Parathyroid adenoma (tissue), 2 donors: ENCODE results near the gene MXRA8.

Experiments used
- H2AFZ ChIP-seq: fragments of 300-600 bp; sonication (generic); one replicate; pipeline ENCODE4 v1.7.0; 2017; ENCODE audit warnings: antibody characterized with exemption, mild to moderate bottlenecking
- H3K27ac ChIP-seq: fragments of 300-600 bp; sonication (generic); one replicate; pipeline ENCODE4 v1.7.0; 2017
- H3K27me3 ChIP-seq: fragments of 300-600 bp; sonication (generic); one replicate; pipeline ENCODE4 v1.7.0; 2017; ENCODE audit warnings: low read length; ENCODE audit not compliant: control insufficient read depth, insufficient read depth
- H3K36me3 ChIP-seq: fragments of 300-600 bp; sonication (generic); one replicate; pipeline ENCODE4 v1.7.0; 2017; ENCODE audit warnings: low read length; ENCODE audit not compliant: control insufficient read depth, insufficient read depth
- H3K4me1 ChIP-seq: fragments of 300-600 bp; sonication (generic); one replicate; pipeline ENCODE4 v1.7.0; 2017; ENCODE audit warnings: control low read depth
- H3K4me2 ChIP-seq: fragments of 300-600 bp; sonication (generic); one replicate; pipeline ENCODE4 v1.7.0; 2017; ENCODE audit warnings: low read length
- H3K4me3 ChIP-seq: fragments of 300-600 bp; sonication (generic); one replicate; pipeline ENCODE4 v1.7.0; 2017; ENCODE audit warnings: low read depth, low read length
- H3K79me2 ChIP-seq: fragments of 300-600 bp; sonication (generic); one replicate; pipeline ENCODE4 v1.7.0; 2017; ENCODE audit warnings: control low read depth
- H3K9ac ChIP-seq: fragments of 300-600 bp; sonication (generic); one replicate; pipeline ENCODE4 v1.7.0; 2017; ENCODE audit warnings: mild to moderate bottlenecking
- H3K9me3 ChIP-seq: fragments of 300-600 bp; sonication (generic); one replicate; pipeline ENCODE4 v1.7.0; 2017; ENCODE audit warnings: low read length; ENCODE audit not compliant: control insufficient read depth
- TF ChIP-seq, protein P1 (sequence below): fragments of 300-600 bp; sonication (generic); IDR thresholded peaks from one replicate; pipeline ENCODE4 v1.7.0; 2017; ENCODE audit warnings: antibody characterized with exemption, mild to moderate bottlenecking
- donor health status: primary hyperparathyroidism.

MXRA8 gene

DNA sequence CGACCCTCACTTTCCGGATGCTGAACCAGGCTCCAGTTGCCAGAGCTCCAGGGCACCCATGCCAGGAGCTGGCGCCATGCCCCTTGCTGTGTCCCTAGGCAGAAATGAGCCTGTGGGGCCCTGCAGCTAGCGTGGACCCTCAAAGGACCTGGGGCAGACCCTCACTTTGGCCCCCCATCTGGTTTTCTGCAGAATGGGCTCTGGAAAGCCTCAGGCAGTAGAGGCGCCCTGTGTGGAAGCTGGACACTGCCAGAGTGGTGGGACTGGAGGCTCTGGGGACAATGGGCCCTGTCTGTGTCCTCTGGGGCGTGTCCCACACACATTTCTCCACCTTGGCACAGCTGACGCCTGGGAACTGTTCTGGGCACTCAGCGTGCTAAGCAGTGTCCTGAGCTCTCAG lies 22.9 kb upstream of the MXRA8 start:
- Histone ChIP-seq H3K79me2 (no peaks in the 10 kb centered on the region), H3K9me3 (no peaks in the 10 kb centered on the region), H3K4me3 (no peak overlapping the region), H2AFZ (no peak overlapping the region), H3K27ac (no peak overlapping the region), H3K9ac (no peak overlapping the region), H3K27me3 (no peaks in the 10 kb centered on the region), H3K4me1 (no peaks in the 10 kb centered on the region), H3K4me2 (no peak overlapping the region), H3K36me3 (no peaks in the 10 kb centered on the region)
- TF ChIP-seq, protein P1, sequence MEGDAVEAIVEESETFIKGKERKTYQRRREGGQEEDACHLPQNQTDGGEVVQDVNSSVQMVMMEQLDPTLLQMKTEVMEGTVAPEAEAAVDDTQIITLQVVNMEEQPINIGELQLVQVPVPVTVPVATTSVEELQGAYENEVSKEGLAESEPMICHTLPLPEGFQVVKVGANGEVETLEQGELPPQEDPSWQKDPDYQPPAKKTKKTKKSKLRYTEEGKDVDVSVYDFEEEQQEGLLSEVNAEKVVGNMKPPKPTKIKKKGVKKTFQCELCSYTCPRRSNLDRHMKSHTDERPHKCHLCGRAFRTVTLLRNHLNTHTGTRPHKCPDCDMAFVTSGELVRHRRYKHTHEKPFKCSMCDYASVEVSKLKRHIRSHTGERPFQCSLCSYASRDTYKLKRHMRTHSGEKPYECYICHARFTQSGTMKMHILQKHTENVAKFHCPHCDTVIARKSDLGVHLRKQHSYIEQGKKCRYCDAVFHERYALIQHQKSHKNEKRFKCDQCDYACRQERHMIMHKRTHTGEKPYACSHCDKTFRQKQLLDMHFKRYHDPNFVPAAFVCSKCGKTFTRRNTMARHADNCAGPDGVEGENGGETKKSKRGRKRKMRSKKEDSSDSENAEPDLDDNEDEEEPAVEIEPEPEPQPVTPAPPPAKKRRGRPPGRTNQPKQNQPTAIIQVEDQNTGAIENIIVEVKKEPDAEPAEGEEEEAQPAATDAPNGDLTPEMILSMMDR = no peak

- Histone ChIP-seq H3K4me2 (no peak overlapping the region), H3K9ac (no peak overlapping the region), H3K4me1 (no peaks in the 10 kb centered on the region), H3K36me3 (no peaks in the 10 kb centered on the region), H3K9me3 (no peaks in the 10 kb centered on the region), H3K4me3 (no peak overlapping the region), H3K79me2 (no peaks in the 10 kb centered on the region), H2AFZ (no peak overlapping the region), H3K27me3 (no peaks in the 10 kb centered on the region), H3K27ac (no peak overlapping the region)
- TF ChIP-seq, protein P1 = no peak
Measured at GRCh38 chr1:1380860-1381259, 22.5 kb upstream of the MXRA8 start.

DNA sequence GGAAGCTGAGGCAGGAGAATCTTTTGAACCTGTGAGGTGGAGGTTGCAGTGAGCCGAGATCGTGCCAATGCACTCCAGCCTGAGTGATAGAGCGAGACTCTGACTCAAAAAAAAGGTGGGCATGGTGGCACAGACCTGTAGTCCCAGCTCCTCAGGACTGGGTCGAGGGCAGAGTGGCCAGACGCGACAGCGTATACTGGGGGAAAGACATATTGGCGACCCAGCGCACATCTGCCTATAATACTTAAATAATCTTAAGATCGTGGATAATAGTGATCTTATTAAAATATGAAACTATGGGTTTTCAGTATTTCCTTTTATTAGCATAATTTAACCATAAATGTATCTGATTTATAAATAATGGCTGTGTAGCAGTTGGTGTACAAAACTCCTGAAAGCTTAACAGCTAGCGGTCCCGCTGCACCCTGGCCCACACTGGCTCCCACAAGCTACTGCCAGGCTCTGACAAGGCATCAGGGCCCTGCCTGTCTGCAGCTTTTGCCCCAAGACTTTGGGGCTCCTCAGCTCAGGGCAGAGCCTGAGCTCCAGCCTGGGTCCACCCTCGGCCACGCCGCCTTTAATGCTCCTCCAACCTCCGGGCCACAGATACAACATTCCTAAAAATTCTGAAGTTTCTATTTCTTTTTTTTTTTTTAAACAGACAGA lies 19.3 kb upstream of the MXRA8 start:
- Histone ChIP-seq H2AFZ (no peak overlapping the region), H3K4me2 (no peak overlapping the region), H3K4me3 (no peak overlapping the region), H3K9me3 (no peaks in the 10 kb centered on the region), H3K36me3 (no peaks in the 10 kb centered on the region), H3K4me1 (no peaks in the 10 kb centered on the region), H3K9ac (no peak overlapping the region), H3K27me3 (no peaks in the 10 kb centered on the region), H3K79me2 (no peaks in the 10 kb centered on the region), H3K27ac (no peak overlapping the region)
- TF ChIP-seq, protein P1 = no peak

DNA sequence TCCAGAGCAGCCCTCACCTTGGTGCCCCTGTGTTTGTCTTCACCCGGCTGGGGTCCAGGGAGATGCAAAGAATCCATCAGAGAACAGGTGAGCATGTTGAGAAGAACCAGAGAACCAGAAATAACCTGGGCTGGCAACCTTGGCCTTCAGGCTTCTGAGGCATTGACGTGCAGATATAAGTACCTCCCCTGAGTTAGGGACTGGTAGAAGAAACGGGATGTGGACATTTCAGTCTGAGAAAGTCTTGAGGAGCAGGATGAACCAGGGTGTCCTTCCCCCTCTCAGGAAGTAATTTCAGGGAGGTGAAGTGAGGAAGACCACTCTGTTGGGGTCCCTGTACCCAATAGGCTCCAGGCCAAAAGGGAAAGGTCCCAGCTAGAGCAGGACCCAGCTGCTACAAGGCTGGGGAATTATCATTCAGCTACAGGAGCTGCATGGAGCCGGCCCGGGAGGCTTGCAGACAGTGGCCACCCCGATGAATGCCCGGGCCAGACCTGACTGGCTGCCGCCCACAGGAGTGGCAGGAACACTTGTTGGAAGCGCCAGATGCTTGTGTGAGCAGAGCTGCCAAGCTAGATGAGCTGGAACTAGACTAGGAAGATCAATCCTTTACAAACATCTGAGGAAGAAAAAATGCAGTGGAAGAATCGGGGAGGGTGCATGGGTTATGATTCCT lies 18.3 kb upstream of the MXRA8 start:
- Histone ChIP-seq H2AFZ (no peak overlapping the region), H3K9me3 (no peaks in the 10 kb centered on the region), H3K4me3 (no peak overlapping the region), H3K36me3 (no peaks in the 10 kb centered on the region), H3K79me2 (no peaks in the 10 kb centered on the region), H3K27ac (no peak overlapping the region), H3K4me2 (no peak overlapping the region), H3K9ac (no peak overlapping the region), H3K27me3 (no peaks in the 10 kb centered on the region), H3K4me1 (no peaks in the 10 kb centered on the region)
- TF ChIP-seq, protein P1 = no peak
